ENCODE results near the gene PNLIPRP3. TPM values are rescaled to one million over a fixed set of nuclear protein-coding genes. Genes with fewer than 3 reads are reported as not detected.
A peak's percentile ranks its signal among the peaks of the same experiment; 100 is the strongest.

PNLIPRP3 gene
- total RNA-seq, 3 donors from 2014 or later: 0.28 TPM; not detected in 2

DNA sequence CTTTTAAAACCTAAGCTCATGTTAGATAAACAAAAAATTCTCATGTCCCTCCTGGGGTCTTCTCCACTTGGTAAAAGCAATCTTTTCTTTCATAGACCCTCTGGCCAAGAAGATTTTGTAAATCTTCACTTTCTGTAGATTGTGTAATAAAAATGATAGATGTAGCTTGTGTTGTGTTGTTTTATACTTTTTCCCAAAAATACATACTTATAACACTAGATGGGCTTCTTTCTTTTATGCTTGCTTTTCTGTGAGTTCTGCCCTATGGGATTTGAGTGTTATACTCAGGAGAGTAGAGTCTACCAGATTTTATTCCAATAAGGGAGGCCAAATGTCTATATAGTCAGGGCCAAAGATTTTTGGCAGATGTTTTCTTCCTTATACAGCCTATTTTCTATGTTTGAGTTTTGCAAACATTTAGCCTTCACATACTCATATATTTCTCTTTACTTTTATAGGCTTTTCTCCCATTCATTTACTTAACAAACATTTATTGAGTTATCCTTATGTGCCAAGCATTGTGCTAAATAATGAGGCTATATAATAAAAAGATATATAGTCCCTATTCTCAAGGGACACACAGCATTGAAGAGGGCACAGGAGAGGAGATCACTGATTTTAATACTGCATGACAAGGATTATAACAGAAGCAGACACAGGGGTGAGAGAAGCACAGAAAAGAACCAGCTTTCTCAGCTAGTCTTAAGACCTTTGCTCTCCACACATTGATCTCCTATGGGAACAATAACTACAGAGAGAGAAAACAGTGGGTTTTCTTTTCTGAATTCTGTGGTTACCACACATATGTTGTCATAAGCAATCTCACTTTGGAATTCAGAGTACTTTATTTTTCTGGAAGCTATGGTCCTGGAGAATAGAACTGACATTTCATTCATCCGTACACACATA, 60.1 kb downstream of the PNLIPRP3 start:
- intact Hi-C loops (cut with DNase I, micrococcal nuclease): no loop called here
- no peaks in the 10 kb centered on the region for H3K9me3 ChIP-seq
- no peaks in the 10 kb centered on the region for H3K4me1 ChIP-seq (ENCODE audit: low read depth)
- H3K4me3 ChIP-seq: no peak overlapping the region
- no peaks in the 10 kb centered on the region for H3K36me3 ChIP-seq (ENCODE audit: low read depth)
- TF ChIP-seq, protein P1, sequence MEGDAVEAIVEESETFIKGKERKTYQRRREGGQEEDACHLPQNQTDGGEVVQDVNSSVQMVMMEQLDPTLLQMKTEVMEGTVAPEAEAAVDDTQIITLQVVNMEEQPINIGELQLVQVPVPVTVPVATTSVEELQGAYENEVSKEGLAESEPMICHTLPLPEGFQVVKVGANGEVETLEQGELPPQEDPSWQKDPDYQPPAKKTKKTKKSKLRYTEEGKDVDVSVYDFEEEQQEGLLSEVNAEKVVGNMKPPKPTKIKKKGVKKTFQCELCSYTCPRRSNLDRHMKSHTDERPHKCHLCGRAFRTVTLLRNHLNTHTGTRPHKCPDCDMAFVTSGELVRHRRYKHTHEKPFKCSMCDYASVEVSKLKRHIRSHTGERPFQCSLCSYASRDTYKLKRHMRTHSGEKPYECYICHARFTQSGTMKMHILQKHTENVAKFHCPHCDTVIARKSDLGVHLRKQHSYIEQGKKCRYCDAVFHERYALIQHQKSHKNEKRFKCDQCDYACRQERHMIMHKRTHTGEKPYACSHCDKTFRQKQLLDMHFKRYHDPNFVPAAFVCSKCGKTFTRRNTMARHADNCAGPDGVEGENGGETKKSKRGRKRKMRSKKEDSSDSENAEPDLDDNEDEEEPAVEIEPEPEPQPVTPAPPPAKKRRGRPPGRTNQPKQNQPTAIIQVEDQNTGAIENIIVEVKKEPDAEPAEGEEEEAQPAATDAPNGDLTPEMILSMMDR (IDR thresholded peaks at IDR 0.05): no peak
- no peak for DNase-seq
- no peak for ATAC-seq

DNA sequence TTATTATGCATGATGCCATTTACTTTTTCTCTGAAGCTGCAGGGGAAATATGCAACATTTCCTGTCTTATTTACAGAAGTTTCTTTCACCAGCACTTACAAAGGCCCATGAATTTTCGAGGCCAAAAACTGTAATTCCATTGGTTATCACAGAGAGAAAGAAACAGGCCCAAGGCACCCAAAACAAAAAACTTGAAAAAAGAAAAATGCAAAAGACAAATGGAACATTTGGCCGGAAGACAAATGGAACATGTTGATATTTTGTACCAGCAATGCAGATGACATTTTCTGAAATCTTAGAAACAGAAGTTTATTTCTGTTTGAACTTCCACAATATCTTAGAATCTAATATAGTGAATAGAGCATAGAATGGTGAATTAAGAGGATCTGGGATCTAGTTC, 61.8 kb downstream of the PNLIPRP3 start:
- DNase-seq (no peak), ATAC-seq (no peak)
- intact Hi-C loops (cut with DNase I, micrococcal nuclease): no loop called here
- TF ChIP-seq, protein P1 (IDR thresholded peaks at IDR 0.05): no peak
- Histone ChIP-seq H3K4me1 (ENCODE audit: low read depth) (no peaks in the 10 kb centered on the region), H3K36me3 (ENCODE audit: low read depth) (no peaks in the 10 kb centered on the region), H3K9me3 (no peaks in the 10 kb centered on the region), H3K4me3 (no peak overlapping the region)

DNA sequence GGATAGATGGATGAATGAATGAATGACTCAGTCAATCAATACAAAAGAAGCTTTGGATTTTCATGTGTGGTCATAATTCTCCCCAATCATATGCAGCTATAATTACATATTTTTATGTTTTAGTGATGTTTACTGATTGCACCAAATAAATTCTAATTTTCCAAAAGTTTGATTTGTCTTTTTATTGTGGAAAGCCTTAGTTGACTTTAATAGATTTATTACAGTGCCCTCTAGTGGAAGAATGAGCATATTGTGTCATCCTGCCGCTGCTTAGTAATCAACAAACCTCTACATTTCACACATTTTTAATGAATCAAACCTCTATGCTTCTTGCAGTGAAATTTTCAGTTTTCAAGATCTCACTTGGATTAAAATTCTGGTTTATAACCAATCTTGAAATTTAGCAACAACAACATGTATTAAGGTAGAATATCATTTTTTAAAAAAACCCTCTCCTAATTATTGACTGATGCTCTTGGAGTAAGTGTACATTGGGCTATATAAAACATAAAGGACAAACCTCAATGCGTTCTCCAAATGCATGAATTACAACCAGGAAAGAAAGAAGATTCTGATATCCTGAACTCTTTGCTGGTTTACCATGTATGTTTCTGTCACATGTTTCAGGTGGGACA, 62.5 kb downstream of the PNLIPRP3 start:
- intact Hi-C loops (cut with DNase I, micrococcal nuclease): no loop called here
- Histone ChIP-seq H3K36me3 (ENCODE audit: low read depth) (no peaks in the 10 kb centered on the region), H3K9me3 (no peaks in the 10 kb centered on the region), H3K4me3 (no peak overlapping the region), H3K4me1 (ENCODE audit: low read depth) (no peaks in the 10 kb centered on the region)
- no peak for ATAC-seq
- TF ChIP-seq, protein P1 (IDR thresholded peaks at IDR 0.05): peak; percentile 49
- no peak for DNase-seq

DNA sequence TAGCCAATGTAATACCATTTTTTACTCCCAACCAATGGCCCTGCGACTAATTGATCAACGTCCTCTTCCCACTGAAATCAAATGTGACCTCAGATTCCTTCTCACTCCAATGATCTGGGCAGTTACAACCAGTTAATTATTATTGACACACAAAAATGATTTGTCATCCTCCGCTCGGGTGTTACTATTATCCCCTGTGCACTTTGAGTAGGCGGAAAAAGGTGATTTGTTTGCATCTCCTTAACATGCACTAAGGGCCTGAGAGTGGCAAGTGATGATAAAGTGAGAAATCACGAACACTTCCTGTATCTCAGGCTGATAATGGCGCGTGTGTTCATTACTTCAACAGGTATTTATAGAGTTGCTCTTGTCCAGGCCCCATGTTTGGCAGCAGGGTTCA, 77.1 kb downstream of the PNLIPRP3 start:
- Histone ChIP-seq H3K4me1 (ENCODE audit: low read depth) (no peaks in the 10 kb centered on the region), H3K36me3 (ENCODE audit: low read depth) (no peaks in the 10 kb centered on the region), H3K4me3 (no peak overlapping the region), H3K9me3 (no peaks in the 10 kb centered on the region)
- intact Hi-C loops (cut with DNase I, micrococcal nuclease): no loop called here
- DNase-seq (no peak), ATAC-seq (no peak)
- TF ChIP-seq, protein P1 (IDR thresholded peaks at IDR 0.05): no peak

DNA sequence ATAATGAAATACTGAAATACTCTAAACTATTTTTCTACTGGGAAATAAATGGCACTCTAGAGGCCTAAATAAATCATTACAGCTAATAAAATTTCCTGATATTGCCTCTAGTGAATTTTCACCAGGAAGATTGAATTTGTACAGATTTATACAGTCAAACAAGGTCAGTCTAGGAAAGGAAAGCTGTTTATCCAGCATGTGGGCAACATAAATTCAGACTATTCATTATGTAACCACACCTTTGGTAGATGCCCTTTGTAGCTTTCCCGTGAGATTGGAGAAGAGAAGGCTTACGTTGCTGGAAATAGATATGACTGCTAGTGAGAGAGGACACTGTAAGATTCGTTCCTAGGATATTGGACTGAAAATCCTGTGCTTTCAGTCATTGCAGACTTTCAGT, 82.9 kb downstream of the PNLIPRP3 start:
- intact Hi-C loops (cut with DNase I, micrococcal nuclease): no loop called here

More for the DNA sequence above, 82.9 kb downstream of the PNLIPRP3 start:
- no peak for ATAC-seq
- DNase-seq: no peak
- Histone ChIP-seq H3K4me3 (no peak overlapping the region), H3K36me3 (ENCODE audit: low read depth) (no peaks in the 10 kb centered on the region), H3K4me1 (ENCODE audit: low read depth) (no peaks in the 10 kb centered on the region), H3K9me3 (no peaks in the 10 kb centered on the region)
- TF ChIP-seq, protein P1 (IDR thresholded peaks at IDR 0.05): no peak
